Ishikawa (cell line): ENCODE results near the gene LAMC1.

Experiments used
- CREB1 ChIP-seq: IDR thresholded peaks from 2 replicates; pipeline ENCODE4 v1.6.1; 2012; ENCODE audit warnings: low read depth
- EP300 ChIP-seq: IDR thresholded peaks from 2 replicates; pipeline ENCODE4 v1.6.1; 2012; ENCODE audit warnings: borderline replicate concordance
- TAF1 ChIP-seq: IDR thresholded peaks from 2 replicates; pipeline ENCODE4 v1.6.1; 2012; ENCODE audit warnings: low read depth, mild to moderate bottlenecking
- TEAD4 ChIP-seq: IDR thresholded peaks from 2 replicates; pipeline ENCODE4 v1.6.1; 2012
- USF1 ChIP-seq: IDR thresholded peaks from 2 replicates; pipeline ENCODE4 v1.6.1; 2012
- TF ChIP-seq, protein P1 (sequence below): IDR thresholded peaks from 2 replicates; pipeline ENCODE4 v1.6.1; 2012

DNA sequence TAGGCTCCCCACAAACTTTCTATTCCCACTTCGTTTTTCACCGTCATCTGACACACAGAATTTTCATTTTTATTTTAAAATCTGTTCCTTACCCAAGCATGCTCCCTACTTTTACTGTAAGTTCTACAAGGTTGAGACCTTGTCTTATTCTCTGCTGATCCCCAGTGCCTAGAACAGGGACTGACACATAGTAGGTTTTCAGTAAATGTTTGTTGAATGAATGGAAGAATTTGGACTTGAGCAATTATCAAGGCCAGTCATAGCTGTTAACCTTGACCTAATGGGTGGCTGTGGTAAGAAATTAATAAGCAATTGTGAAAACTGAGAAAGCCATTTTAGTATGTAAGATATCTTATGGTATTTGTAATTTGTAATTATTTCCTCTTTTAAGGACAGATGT lies 71.1 kb downstream of the LAMC1 start:
- TF ChIP-seq TEAD4 (no peak), TAF1 (no peak), USF1 (no peak), EP300 (no peak), CREB1 (no peak)
- TF ChIP-seq, protein P1, sequence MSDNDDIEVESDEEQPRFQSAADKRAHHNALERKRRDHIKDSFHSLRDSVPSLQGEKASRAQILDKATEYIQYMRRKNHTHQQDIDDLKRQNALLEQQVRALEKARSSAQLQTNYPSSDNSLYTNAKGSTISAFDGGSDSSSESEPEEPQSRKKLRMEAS: no peak
